Colon (tissue), 2 donors: ENCODE data around the gene SLC30A2.

ENCODE experiments used
- FAIRE-seq: peaks from 2 replicates; lab custom pipeline; 2012; peaks lifted over from hg19 to GRCh38; lab: Jason Lieb, UNC
- donor health status: control.
- donor health status: control.

SLC30A2 gene

DNA sequence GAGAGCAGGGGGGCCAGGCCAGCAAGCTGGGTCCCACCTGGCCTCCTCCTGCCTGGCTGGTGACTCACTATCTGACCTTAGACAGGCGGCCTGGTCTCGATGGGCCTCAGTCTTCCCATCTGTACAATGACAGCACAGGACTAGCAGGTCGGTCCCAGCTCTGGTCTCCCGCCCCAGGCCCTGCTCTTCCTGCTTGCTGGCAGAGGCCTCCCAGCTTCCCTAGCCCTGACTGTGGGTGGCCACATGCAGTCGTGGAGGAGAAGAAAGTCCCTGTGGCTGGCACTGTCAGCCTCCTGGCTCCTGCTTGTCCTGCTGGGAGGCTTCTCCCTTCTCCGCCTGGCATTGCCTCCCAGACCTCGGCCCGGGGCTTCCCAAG, 23.5 kb downstream of the SLC30A2 start:
- FAIRE-seq = no peak

DNA sequence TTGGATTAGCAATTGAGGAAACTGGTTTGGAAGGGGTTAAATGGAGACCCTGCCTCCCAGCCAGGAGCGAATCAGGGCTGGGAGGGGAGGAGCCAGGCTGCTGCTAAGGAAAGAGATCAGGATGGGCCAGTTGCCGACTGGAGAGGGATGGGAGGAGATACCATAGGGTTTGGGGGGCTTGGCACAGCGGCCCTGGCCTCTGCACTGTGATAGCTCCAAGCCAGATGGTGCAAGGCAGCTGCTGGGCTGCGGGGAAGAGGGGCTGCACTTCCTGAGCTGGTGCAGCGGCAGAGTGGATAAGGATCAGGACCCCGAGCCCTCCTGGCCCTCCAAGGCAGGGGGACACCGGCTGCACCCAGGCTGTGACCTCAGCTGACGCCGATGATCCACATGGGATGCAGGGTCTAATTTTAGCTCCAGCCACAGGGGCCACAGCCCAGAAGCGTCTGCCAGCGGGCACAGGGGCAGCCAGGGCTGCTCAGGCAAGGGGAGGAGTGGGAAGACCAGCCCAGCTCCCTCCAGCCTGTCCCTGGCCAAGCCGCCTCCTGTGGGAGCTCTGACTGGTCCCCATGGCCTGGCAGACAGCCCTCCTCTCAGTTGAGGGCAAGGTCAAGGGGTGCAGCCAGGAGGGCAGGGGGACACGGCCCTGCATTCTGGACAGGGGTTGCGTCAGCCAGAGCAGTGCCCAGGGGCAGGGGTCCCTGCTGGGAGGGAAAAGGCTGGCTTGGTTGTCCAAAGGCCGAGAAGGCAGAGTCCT, 24.1 kb downstream of the SLC30A2 start, which contains the start of gene EXTL1:
Gene EXTL1 (plus strand): TSS at position 129 of the 757 bp plus-strand sequence. CDS start 872 bp downstream, outside the sequence.
- no peak for FAIRE-seq

- FAIRE-seq = no peak
These were observed 24.8 kb downstream of the SLC30A2 start for GRCh38 chr1:26020941-26021646.

DNA sequence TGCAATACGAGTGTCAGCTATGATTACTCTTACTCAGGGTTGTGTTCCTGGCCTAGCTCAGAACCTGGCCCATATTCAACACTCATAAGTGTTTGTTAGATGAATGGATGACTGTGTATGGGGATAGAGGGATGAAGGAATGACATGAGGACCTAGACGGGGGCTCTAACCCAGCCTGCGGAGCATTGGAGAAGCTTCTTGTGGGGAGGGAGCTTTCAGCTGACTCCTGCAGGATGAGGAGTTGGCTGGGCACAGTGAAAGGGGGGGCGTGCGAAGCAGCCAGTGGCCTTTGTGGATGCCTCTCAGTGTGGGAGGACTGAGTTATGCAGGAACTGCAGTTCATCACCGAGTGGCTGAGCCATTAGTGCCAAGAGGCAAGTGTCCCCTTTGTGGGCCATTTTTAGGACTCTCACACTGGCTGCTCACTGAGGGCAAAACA, 25.6 kb downstream of the SLC30A2 start:
- FAIRE-seq = no peak

DNA sequence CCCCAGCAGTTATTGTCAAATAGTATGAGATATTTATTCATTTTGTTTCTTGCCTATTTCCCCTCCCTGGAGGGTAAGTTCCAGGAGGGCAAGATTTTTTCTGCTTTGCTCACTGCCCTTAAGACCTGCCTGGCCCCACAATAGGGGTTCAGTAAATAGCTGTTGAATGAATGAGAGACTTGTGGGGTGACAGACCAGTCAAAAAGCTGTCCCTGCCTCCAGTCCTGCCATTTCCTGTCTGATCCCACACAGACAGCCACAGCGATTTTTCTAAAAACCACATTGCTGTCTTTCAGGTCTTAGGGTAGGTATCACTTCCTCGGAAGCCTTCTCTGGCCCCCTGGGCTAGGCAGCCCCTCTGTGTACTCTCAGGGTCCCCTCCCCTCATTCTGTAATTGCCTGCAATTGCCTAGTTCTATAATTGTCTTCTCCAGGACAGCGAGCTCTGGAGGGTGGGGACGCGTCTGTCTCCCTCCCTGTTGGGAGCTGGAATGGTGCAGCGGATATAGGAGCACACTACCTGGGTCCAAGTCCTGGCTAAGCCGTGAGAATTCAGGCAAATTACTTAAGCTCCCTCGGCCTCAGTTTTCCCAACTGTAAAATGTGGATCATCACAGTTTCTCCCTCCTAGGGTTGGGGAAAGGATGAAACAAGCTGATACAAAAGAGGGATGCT, 26.1 kb downstream of the SLC30A2 start:
- no peak for FAIRE-seq

GRCh38 chr1:26017606-26018005, 28.3 kb downstream of the SLC30A2 start:
- FAIRE-seq = no peak

DNA sequence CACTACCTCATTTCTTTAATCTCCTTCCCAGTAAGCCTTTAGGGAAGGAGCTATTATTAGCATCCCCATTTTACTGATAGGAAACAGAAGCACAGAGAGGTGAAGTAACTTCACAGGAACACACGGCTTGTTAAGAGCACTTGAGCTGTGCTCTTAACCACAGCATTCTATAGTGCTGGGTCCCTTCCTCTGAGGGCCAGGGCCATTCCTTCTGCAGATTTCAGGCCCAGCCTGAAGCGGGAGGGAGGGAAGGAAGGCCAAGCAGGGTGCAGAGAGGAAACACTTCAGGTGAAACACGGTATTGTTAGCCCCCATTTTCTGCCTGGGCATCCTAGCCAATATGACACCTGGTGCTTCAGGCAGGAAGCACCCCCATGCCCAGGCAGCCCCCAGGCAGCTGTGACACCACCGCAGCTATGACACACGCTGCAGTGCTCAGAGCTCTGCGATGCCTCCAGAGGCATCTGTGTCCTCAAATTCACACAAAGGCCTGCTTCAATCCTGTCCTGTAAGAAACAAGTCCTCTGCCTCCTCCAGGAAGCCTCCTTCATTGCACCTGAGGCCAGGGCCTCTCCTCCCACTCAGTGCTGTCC, 28.9 kb downstream of the SLC30A2 start:
- no peak for FAIRE-seq

DNA sequence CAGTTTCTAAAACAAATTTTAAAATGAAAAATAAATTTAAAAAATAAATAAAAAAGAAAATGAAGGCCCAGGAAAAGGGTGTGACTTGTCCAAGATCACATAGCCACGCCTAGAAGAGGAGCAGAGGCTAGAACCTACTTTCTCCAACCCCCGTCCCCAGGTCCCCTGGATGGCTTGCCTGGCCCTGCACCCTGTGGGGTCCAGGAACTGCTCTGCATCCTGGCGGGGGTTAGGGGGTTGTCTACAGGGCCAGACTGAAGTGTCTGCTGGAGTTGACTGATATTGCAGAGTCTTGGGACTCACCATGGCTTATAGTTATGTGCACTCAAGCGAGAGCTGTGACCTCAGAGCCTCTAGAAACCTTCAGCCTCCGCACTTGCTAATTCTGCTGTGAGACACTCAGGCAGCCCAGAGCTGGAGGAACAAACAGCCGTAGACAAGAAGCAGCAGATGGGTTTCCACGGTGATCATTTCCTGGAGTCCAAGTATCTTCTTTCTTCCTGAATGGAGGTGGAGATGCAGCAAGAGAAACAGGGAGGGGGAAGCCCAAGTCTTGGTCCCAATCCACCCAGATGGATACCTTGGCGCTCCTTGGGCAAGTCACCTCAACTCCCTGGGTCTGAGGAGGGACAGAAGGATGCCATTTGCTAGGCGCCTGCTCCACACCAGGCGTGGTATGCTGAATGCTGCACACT, 29.5 kb downstream of the SLC30A2 start:
- FAIRE-seq = no peak

GRCh38 chr1:26015358-26015757, 30.6 kb downstream of the SLC30A2 start:
- FAIRE-seq = no peak

- no peak for FAIRE-seq
These were observed 31.7 kb downstream of the SLC30A2 start for GRCh38 chr1:26014179-26014578.

GRCh38 chr1:26012864-26013263, 33.1 kb downstream of the SLC30A2 start:
- no peak for FAIRE-seq

DNA sequence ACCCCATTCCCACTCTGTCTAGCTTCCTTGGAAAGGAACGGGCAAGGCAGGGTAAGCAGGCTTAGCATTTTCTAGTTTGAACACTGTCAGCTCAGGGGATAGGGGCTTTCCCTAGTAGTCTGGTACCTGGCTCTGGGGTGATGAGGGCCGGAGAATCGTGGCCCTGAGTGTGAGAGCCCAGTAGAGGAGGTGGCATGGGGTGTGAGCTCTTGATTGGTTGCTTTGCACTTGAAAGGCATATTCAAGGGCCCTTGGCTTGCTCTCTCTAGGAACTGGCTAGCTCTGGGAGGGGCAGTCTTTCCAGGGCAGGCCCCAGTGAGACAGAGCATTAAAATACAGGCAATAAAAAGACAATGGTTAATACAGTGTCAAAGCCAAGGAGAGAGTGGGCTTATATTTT, 35.1 kb downstream of the SLC30A2 start:
- FAIRE-seq = no peak

- no peak for FAIRE-seq
These were observed 36.0 kb downstream of the SLC30A2 start for GRCh38 chr1:26009796-26010447.

- FAIRE-seq = no peak
These were observed 39.2 kb downstream of the SLC30A2 start for GRCh38 chr1:26006710-26007109.

DNA sequence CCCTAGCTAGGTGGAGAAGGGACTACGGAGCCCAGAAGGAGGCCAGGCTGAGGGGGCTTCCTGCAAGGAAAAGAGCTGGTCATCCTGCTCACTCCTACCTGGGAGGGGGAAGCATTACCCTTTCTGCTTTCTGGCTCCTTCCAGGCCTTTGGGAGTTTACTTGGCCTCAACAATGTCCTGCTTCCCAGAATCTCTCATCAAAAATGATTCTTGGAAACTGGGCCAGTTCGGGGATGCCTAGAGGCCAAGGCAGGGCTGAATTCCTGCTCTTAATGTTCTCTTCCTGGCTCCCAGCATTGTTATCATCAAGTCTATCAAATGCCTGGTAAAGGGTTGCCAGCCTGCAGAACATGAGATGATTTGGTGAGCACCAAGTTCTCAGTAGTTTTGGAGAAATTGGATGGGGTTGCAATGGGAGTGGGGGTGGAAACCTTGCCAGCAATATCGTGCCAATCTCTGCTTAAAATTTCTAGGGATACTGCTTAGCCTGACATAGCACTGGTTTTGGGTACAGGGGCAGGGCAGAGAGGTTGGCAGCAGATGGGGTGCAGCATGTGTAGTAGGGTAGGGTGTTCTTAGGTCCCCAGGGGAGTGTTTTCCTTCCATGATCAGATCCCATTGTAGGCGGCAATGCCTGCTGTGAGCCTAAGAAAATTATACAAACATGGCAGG, 40.3 kb downstream of the SLC30A2 start:
- no peak for FAIRE-seq

DNA sequence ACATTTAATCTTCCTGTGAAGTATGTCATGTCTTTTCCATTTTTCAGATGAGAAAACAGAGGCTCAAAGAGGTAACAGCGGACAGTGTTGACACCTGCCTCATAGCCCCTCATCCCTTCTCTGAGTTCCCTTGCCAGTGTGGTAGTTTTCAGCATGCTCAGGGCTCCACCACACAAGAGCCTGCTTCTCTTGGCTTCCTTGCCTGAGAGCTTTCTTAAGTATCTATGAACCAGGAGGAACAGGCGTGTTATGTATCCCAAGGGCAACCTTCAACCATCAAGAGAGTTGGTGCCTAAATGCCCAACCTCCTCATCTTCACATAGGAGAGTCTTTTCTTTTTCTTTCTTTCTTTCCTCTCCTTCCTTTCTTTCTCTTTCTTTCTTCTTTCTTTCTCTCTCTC, 42.2 kb downstream of the SLC30A2 start:
- FAIRE-seq = no peak

GRCh38 chr1:26003262-26003661, 42.7 kb downstream of the SLC30A2 start:
- FAIRE-seq = no peak

DNA sequence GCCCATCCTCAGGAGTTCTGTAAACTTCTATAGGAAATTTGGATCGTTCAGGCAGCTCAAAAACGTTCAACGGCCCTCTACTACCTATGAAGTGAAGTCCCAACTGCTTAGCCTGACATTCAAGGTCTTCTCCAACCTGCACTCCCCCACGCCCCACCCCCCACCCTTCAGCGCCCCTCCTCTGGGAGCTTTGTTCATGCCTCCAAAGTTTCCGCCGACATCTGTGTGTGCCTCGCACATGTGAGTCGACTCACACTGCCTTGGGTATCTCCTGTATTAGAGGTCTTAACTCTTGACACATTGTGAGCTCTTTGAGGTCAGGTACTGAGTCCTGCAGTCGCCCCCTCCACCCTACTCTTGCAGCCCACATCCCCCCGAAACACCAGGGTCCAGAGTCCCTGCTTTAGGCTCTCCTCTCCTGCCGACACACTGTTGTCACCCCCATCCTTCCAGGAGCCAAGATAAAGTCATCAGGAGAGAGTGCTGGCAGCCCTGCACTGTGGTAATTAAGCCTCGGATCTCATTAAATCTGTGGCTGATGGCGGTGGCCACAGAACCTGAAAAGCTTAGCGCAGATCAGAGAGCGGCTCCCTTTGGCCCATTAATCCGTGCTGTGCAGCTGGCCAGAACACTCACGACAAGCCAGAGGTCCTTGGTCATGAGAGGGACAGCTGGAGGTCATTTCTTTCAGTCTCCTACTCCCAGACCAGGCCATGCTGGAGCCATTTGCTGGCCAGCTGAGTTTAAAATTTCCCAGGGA, 46.7 kb downstream of the SLC30A2 start:
- FAIRE-seq = no peak

GRCh38 chr1:25997828-25998761, 47.8 kb downstream of the SLC30A2 start, which contains the start of gene PAFAH2:
PAFAH2 (minus strand) TSS chr1:25998063; CDS start chr1:25990816, 7,247 bp downstream.
- peak; percentile 88 for FAIRE-seq
